ENCODE data around the gene YEATS2.

The YEATS2 gene

DNA sequence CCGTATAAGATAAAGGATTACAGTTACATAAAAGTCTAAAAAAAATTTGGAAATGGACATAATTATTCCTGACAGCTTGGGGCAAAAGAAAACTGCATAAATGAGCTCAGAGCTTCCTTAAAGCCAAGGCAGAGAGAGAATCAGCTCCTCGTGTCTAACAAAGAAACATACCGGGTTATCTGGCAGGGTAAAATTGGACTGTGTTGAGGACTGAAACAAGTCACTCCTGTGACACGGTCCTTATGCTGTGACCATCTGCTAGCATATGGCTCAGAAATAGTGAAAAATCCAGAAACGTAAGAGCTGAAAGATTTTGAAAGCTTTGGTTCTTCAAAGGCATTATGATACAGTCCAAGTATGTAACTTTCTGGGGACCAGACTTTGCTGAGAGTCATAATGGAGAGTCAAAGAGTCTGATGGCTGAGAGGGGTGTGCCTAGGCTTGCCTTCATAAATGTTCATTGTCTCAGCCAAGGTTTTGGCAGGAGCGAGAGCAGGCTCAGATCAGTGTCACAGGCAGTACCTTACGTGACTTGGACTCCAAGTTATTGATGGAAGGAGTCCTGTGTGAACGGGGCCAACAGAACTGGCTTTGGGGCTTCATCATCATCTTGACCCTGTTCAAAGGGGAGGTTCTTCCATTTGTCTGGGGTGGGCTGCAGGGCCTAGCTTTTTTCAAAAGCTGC is 115.3 kb downstream of the YEATS2 start:
- DNase-seq (ENCODE audit: low spot score) = no peak

DNA sequence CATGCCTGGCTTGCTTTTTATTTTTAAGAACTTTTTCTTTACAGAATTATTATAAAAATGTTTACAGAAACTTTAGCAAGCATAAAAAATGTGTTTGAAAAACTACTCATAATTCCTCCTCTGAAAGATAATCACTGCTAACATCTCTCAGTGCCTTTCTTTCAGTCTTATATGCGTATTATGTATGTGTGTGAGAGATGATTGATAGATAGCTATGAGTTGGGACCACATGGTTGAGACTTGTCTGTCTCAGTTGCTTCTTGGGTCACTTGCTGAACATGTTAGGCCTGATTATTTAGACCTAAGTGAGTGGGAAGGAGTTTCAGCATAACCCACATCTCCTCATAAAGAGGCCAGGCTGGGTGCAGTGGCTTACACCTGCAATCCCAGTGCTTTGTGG is 116.6 kb downstream of the YEATS2 start:
- DNase-seq (ENCODE audit: low spot score) = no peak

DNA sequence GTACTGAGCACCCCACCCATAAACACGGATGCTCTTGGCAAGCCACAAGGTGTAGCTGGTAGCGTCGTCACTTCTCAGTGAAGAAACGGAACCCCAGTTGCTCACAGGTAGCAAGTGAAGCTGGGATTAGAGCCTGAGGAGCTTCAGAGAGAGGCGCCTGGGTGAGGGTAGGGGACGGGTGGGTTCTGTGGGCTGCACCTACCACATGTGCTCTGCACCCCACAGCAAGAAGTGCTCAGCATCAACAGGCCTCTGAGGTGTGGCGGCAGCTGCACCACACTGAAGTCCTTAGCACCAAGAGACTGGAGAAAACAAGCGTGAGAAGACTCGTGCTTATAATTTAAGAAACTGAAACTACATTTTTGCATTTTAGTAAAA is 118.0 kb downstream of the YEATS2 start:
- no peak for DNase-seq (ENCODE audit: low spot score)

DNA sequence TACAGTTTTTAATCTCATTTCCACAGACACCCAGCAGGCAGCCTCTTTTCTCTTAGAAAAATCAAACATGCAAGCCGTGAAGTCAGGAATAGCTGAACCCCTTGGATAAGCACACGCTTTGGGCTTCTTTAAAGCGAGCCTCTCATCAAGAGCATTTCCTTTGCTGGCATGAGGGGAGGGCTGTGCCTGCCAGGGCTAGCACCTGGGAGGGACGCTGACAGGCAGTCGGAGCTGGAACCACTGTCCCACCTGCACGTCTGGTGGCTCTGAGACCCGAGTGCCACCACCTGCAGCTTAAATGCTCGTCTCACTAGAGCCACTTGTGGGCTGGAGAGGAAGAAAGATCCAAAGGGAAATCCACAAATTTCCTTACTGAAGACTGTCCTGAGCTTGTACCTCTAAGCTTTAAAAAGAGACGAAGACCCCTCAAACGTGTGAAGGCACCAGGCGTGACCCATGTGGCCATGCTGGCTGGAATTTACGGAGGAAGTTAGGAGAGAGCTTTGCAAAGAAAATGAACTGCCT is 118.4 kb downstream of the YEATS2 start:
- DNase-seq (ENCODE audit: low spot score) = no peak

DNA sequence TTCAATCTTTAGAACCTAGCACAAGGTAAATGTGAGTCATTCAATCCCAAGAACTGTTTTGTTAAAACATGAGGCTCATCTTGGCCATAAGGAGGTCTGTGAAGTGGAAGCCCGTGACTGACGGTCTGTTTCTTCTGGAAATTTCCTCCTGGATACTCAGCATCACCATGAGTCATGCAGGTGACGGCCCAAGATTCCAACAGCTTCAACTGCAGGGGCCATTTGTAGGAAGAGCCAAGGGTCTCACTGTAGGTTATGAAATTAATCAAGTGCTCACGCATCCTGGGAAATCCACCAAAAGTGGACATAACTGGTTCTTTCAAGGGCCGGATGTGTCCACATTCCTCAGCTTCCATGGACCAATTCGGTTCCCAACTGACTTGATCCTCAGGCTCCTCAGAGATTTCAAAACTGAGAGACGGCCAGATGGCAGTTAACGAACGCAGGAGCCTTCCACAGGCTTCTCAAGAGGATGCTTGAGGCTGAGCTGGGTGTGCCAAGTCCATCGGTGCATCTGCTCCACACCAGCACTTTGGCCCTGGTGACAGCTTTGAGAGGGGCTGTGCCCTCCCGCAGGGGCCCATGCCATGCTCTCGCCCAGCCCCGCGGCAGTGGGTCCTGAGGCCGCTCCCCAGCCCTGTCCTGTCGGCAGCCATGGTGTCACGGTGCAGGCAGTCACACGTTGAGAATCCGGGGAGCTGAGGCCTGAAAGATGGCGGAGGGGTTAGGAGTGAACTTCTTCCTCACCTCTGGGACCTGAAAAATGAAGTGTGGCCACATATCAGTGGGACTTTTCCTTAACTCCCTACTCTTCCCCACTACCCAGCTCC is 119.3 kb downstream of the YEATS2 start:
- DNase-seq (ENCODE audit: low spot score) = no peak

DNA sequence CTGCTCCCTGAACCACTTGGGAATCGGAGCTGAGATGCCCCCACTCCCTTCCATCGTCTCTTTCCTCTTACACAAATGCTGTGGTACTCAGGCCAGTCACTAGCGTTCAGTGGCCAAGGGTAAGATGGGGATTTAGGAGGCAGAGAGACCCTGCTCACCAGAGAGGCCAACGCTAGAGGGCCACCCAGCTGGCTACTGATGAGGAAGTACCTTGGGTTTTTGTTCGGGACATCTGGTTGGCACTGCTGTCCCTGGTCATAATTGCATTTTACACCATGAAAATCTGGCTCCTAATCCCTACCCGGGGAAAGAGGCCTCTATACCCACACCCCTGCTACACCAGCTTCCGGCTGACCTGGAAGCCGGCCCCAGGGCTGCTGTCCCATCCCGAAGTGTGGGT is 120.0 kb downstream of the YEATS2 start:
- no peak for DNase-seq (ENCODE audit: low spot score)

DNA sequence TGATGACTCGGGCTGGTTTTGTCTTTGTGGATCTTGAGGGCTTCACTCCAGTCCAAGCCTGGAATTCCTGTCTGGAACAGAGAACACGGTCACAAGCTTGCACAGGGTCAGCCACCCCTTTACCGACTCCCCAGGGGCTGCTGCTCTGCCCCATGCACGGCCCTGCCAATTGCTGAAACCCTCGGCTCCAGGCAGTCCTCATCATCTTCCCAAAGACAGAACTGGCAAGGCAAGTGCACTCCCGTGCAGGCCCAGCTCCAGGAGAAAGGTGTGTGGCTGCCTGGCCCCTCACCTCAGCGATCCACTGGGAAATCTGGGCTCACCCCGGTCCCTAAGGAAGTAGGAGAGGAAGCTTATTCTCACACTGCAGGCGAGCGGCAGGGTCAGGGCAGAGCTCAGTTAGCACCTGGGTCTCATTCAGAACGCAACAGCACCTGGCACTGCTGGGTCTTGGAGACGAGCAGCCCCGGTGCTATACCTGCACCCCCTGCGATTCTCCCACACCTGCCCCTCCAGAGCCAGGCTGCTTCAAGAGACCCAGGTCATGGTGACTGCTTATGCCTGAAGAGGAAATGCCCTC is 120.5 kb downstream of the YEATS2 start:
- no peak for DNase-seq (ENCODE audit: low spot score)

DNA sequence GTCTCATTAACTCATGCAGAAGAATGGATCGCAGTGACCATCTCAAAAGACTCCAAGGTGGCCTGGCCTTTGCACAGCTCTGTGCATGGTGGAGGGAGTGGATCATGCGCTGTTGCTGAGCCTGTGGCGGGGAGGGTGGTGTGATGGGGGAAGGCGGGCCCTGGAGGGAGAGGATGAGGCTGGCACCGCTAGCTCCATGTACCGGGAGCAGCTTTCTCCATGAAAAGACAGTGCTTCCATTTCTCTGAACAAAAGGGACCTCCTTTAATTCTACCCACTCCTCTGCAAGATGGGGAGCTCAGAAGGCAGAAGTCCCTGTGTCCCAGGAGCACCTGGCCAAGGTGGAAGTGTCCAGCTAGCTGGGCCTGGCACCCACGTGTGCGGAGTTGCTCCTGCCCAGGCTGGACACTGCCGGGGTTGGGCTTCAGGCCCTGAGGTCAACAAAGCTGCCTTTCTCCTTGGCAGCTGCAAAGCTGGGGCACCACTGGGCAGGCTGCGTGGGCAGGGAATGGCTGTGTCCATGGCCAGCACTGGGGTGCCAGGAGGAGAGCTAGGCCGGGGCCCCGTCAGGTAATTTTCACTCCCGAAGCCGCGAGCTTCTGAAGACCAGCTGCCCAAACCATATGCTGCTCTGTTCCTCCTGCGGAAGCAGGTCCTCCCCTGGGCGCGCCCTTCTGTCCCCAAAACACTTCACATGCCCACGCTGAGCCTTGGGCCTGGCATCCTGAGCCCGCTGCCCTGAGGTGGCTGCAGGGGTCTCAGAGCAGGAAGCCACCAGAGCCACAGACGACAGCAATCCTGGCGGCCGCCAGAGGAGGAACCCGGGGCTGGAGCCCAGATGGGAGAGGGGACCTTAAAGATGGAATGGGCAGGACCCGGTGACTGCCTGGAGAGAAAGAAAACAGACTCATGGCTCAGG is 121.4 kb downstream of the YEATS2 start:
- DNase-seq (ENCODE audit: low spot score) = no peak

DNA sequence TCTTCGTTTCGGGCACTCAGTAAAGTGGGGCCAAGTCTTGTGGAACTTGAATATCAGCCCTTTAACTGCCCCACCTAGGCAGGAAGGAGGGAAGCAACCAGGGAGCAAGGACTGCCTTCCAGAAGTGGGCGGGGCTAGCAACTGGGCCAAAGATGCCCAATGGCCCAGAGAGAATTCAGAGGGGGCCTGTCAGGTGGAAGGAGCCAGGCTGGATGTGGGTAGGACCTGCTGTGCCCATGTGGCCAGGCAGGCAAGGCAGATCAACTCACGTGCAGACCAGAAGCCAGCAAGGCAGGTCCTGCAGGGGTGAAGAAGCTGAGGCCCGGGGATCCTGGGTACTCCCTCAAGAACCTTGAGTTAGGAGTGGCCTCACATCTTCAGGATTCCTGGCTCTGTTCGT is 122.2 kb downstream of the YEATS2 start:
- no peak for DNase-seq (ENCODE audit: low spot score)

DNA sequence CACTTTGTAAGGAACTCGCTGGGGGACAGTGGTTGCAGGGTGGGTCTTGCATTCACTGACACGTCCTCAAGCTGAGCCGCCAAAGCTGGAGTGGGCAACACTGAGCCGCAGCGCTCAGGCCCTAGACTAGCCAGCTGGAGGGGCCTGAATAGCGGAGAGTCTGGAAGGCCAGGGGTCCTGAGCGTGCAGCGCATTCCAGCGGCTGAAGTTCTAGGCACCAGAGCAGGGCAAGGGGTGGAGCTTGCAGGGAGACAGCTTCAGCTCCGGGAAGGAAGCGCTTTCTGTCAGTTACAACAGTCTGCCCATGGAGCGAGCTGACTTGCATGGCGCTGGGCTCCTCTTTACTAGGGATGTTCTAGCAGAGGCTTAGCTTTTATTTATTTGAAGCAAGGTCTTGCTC is 125.0 kb downstream of the YEATS2 start:
- no peak for DNase-seq (ENCODE audit: low spot score)

DNA sequence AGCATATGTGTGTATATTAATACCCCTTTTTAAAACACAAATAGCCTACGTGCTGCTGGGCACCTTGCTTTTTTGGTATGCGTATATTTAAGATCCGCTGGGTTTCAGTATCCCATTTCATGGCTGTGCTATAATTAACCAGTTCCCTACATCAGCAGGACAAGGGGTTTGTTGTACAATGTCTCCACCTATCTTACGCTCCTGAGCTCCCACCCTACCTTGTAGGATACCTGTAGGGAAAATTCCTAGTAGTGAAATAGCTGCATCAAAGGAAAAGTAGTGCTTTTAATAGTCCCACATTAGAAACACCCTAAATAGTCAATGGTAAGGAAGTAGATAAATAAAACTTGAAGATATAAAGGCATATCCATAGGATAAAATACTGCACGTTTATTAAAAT is 126.4 kb downstream of the YEATS2 start:
- DNase-seq (ENCODE audit: low spot score) = no peak

DNA sequence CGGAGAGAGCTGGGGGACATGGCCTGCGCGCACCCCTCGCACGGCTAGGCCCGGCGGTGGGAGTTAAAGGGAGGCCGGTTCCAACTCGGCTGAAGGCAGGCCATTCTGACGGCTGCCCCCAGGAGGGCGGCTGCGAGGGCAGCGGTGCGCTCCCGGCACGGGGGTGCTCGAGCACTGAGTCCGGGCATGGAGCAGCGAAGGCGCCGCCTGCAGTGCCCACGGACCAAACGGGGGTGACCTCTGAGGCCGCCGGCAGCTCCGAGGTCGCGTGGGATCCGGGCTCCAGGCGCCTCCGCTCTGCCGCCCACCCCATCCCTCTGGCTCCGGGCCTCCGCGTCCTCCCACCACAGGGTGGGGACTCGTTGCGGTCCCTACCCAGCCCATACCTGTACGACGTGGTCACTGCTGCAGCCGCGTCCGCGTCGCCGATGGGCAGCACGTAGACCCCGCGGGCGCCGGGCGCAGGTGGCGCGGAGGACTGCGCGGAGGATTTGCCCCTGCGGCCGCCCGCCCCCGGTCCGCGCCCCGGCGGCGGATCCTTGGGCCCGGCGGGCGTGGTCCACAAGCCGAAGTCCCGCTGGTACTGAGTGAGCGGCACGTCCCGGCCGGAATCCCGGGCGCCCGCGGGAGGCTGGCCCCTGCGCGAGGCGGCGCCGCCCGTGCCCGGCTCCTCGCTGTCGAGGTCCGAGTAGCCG is 127.3 kb downstream of the YEATS2 start:
- no peak for DNase-seq (ENCODE audit: low spot score)

DNA sequence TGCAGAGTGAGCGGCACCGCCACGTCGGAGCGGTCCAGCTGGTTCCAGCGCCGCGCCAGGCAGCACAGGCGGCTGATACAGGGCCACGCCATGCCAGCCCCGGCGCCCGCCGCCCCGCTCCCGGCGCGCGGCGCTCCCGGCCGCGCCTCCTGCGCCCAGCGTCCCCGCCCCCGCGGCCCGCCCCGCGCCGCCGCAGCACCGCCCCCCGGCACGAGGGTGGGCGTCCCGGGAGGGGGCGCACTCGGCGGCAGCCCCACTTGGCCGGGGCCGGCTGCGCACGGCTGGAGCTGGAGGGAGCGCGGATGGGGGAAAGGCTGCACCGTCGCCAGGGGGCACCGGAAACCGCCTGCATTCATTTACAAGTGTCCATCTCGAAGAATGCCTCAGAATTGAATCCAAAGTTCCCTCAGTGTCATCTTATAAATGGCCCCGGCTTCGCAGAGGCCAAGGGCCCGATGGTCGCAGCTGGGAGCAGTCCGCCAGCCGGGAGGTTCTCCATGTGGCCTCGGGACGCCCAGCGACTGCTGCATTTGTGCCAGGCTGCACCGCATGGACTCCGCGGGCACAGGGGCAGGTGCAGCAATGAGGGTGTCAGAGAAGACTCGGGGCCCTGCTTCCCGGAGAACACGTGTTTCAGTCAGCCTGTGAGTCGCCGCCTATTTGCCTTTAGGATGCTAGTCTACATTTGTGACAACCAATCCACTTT is 128.0 kb downstream of the YEATS2 start, which contains the start of gene MAP6D1:
TSS of gene MAP6D1 (minus strand) at position 122 of the 706 bp plus-strand sequence. CDS start at position 92, 30 bp downstream.
- DNase-seq (ENCODE audit: low spot score) = no peak

DNA sequence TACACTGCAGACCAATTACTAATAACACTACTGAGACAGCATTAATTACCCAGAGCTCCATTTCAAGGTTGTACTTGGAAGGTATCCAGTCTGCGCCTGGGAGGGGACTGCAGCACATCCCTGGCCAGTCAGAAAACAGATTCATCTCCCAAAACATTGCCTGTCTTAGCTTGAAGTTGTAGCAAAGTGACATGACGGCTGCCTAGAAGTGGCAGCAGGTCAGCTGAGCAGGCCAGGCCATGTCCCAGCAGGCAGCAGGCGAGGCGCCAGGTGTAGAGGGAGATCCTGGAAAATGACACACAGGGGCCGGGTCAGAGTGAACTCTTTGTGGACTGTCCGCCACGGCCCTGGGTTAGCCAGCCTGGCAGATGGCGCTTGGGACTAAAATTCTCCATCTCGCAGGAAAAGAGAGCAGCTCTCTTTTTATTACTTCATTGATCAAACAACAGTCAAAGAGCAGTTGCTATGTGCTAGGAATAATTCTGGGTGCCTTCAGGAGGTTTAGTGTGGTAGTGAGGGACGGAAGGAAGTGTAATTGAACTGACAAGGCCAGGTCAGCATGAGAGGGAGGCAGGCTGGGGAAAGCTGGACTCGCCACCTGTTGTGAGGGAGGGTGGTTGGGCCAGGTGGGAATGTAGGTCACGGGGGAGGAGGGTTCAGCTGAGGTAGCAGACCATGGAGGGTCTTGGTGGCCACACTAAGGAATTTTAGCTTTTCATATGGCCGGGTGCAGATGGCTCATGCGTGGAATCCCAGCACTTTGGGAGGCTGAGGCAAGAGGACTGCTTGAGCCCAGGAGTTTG is 129.1 kb downstream of the YEATS2 start:
- no peak for DNase-seq (ENCODE audit: low spot score)

DNA sequence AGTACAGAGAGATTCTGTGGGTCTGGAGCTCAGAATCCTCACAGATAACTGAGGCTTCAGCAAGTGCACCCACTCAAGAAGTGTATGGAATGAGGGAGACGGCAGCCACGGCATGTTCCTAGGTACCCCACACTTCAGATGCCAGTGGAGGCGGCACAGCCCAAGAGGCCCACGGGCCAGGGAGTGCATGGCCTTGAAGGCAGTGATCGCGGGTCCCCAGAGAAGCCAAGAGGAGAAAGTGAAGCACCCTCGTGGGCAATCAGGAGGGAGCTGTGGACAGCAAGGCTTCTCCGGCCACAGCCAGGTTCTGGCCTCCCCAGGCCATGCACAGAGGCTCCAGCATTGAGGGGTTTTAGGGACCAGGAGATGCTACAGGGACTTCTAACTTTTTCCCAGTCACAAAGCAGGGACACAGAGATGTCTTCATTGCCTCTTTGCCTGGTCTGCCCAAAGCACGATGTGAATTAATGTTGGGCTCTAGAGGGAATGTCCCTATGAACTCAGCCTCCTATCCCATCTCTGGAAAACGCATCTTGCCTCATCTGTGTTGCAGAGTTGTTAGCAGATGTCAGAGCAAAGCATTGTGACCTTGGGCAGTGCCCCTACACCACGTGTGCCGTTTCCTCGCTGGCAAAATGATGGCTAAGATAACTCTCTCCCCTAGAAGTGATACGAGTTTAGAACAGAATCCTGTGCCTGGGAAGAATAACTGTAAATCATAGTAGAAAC is 130.4 kb downstream of the YEATS2 start:
- DNase-seq (ENCODE audit: low spot score) = no peak

DNA sequence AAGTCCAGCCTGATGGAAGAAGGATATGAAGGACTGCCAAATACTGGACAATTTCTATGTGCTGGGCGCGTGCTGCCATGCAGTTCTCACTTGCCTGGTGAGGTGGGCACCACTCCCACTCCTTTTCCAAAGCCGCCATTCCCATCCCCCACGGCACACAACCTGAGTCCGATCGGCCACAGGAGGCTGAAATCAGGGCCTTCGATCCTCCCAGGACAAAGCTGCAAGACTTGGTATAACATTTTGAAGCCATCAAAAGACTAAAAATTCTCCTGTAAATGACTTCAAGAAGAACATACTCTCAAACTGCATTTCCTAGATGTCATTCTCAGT is 130.9 kb downstream of the YEATS2 start:
- no peak for DNase-seq (ENCODE audit: low spot score)

DNA sequence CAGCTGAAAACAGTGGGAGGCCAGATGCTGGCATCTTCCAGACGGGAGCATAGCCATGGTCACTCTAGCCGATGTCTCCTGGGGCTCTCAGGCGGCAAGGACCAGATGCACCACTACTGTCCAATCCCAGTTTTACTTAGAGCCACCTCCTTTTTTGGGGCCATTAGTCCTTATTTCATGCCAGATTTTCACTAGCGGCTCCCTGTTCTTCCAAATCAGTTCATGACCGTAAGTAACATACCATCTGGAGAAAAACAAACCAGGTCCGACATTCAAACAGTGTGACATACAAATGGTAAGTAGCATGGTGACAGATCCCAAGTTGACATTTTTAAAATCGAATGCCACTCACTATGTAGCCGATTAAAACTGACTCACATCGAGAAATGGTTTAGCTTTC is 131.9 kb downstream of the YEATS2 start:
- DNase-seq (ENCODE audit: low spot score) = no peak

DNA sequence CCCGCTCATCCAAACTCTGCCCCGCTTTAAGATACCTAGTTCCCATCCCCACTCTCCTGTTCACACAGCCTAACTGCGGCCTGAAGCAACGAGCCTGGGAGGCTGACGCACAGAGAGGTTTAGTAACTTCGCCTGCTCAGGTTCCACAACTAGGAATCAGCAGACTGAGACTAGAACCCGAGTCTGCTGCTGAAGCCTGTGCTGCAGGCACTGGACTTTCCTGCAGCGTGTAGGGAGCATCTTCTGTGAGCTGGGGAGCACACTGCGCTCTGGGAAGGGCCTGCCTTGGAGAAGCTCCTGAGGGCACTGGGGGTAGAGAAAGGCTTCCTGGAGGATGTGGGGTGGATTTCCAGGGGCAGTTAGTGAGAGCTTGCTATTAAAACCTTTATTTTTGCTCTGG is 132.6 kb downstream of the YEATS2 start:
- DNase-seq (ENCODE audit: low spot score) = no peak

DNA sequence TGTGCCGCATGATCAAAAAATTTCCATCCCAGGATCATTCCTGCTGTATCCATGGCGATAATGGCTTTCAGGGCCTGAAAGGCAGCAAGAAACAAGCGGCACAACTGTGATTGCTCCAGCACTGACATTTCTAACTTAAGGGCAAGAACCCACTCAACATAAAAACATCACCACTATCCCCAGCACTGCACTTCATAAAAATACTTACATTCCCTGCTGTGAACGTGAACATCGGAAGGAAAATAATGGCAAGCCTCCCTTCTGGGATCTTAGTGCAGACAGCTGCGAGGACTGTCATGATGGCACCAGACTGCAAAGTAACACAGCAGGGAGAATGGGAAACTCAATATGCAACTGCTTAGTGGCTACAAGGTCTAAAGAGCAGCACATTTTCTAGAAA is 135.9 kb downstream of the YEATS2 start:
- DNase-seq (ENCODE audit: low spot score) = no peak

Measured in left forelimb (tissue), 1 donor.